ENCODE data around the gene ITGBL1. TPM values are rescaled to one million over a fixed set of nuclear protein-coding genes. Genes with fewer than 3 reads are reported as not detected.

ITGBL1 gene
- polyA plus RNA-seq, 4 donors, result 0.06 to 0.73 TPM; not detected in 2

DNA sequence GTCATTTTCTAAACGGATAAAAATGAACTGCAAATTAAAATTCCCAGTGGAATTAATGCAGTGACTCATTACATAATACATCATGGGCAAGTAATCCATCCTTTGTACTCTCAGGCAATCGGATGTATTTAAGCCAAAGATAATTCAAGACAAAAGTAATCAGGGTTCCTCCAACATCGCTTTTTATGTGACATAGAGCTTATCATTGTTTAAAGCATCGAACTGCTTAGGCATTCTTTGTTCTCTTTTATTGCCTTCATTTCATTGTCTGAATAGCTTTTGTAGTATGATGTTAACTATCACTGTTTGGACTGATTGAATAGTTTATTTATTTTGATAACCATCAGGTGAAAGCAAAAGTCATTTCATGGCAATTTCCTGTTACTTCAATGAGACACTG, 209.4 kb downstream of the ITGBL1 start:
- WGBS, 3 donors, result 24 to 61% (median 35%) methylated on average over 4 of the region's 4 CpGs
- no peaks in the 10 kb centered on the region for H3K36me3 ChIP-seq (ENCODE audit: control insufficient read depth in 3 of 3, insufficient read depth in 2 of 3, low read depth in 1 of 3, low read length in 3 of 3)
- H3K27ac ChIP-seq (ENCODE audit: low read depth in 1 of 3, low read length in 2 of 3), result no peak overlapping the region
- H3K9me3 ChIP-seq (ENCODE audit: control insufficient read depth in 2 of 2, insufficient read depth in 1 of 2, low read depth in 1 of 2, low read length in 1 of 2), result peaks cover 0 to 2% of the 10 kb centered on the region in 2 donors
- H3K4me1 ChIP-seq (ENCODE audit: control insufficient read depth in 3 of 3, insufficient read depth in 2 of 3, low read depth in 1 of 3, low read length in 2 of 3), result no peaks in the 10 kb centered on the region
- H3K4me3 ChIP-seq (ENCODE audit: low read depth in 1 of 3, low read length in 3 of 3), result no peak overlapping the region
- no peaks in the 10 kb centered on the region for H3K27me3 ChIP-seq (ENCODE audit: control insufficient read depth in 3 of 3, insufficient read depth in 3 of 3, low read length in 3 of 3)
- DNase-seq (no peak), FAIRE-seq (no peak)

DNA sequence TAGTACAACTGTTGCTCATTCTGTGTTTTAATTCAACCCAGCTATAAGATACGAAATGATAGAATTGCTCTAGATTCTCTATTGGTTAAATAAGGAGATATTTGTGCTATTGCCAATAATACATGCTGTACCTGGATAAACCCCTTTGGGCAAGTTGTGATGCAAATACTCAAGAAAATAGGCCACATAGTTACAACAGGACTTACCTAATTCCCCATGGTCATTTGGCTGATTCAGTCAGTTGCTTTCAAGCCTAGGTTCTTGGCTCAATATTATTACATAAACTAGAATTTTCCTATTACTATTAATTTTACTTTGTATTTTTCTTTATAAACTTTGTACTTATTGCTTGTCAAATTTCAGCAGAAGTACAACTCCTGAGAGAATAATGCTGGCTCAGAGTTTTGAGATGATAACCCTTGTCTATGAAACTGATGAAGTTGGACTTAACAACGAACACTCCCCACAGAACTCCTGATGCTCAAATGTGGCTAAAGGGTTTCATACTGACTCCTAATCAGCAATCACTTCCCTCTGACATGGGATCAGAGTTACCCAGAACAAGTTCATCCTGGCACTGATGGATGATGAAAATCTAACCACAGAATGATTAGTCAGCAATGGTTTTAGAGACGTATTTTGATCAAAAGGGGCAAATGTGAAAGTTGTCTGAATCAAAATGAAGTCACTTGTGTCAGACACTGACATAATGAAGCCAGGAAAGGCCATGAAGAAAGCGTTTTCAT, 221.1 kb downstream of the ITGBL1 start:
- WGBS, 3 donors, result 50 to 60% (median 59%) methylated on average over 4 of the region's 4 CpGs
- no peak overlapping the region for H3K27ac ChIP-seq (ENCODE audit: low read depth in 1 of 3, low read length in 2 of 3)
- no peaks in the 10 kb centered on the region for H3K27me3 ChIP-seq (ENCODE audit: control insufficient read depth in 3 of 3, insufficient read depth in 3 of 3, low read length in 3 of 3)
- H3K4me1 ChIP-seq (ENCODE audit: control insufficient read depth in 3 of 3, insufficient read depth in 2 of 3, low read depth in 1 of 3, low read length in 2 of 3), result no peaks in the 10 kb centered on the region
- H3K9me3 ChIP-seq (ENCODE audit: control insufficient read depth in 2 of 2, insufficient read depth in 1 of 2, low read depth in 1 of 2, low read length in 1 of 2), result no peaks in the 10 kb centered on the region
- DNase-seq (no peak), FAIRE-seq (no peak)
- no peaks in the 10 kb centered on the region for H3K36me3 ChIP-seq (ENCODE audit: control insufficient read depth in 3 of 3, insufficient read depth in 2 of 3, low read depth in 1 of 3, low read length in 3 of 3)
- no peak overlapping the region for H3K4me3 ChIP-seq (ENCODE audit: low read depth in 1 of 3, low read length in 3 of 3)

DNA sequence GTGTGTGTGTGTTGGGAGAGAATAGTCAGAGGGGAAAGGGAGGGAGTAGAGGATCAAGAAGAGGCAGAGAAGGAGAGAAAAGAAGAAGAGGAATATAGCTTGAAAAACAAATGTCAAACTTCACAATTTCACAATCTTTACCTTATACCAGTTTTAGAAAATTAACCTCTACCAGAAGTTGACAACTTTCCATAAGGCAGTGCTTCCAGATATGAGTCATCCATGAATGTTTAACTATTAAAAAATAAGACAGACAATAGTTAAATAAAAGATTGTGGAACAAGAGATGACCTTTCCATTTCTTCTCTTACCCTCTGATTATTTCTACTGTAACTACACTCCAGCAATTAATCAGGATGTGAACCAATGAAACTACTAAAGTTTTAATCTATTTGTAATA, 229.4 kb downstream of the ITGBL1 start:
- H3K27ac ChIP-seq (ENCODE audit: low read depth in 1 of 3, low read length in 2 of 3), result no peak overlapping the region
- FAIRE-seq, result no peak
- no peaks in the 10 kb centered on the region for H3K4me1 ChIP-seq (ENCODE audit: control insufficient read depth in 3 of 3, insufficient read depth in 2 of 3, low read depth in 1 of 3, low read length in 2 of 3)
- no peaks in the 10 kb centered on the region for H3K27me3 ChIP-seq (ENCODE audit: control insufficient read depth in 3 of 3, insufficient read depth in 3 of 3, low read length in 3 of 3)
- H3K9me3 ChIP-seq (ENCODE audit: control insufficient read depth in 2 of 2, insufficient read depth in 1 of 2, low read depth in 1 of 2, low read length in 1 of 2), result no peaks in the 10 kb centered on the region
- no peak overlapping the region for H3K4me3 ChIP-seq (ENCODE audit: low read depth in 1 of 3, low read length in 3 of 3)
- no peaks in the 10 kb centered on the region for H3K36me3 ChIP-seq (ENCODE audit: control insufficient read depth in 3 of 3, insufficient read depth in 2 of 3, low read depth in 1 of 3, low read length in 3 of 3)
- DNase-seq, result no peak

DNA sequence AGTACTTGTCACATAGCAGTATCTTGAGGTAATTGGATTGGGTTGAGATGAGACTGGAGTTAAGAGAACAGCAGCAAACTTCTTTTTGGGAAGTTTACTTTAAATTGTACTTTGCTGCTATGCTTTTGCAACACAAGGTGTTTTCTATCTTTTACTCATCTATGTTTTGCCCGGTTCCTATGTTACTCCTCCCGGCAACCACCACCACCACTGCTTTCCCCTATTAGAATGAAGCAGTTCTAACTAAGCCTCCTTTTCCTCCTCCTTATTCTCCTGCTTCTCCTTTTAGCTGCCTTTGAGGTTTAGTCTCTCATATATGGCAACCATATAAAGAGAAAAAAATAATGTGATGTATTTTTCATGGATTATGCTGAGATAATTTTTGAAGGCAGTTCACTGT, 233.5 kb downstream of the ITGBL1 start:
- DNase-seq, result no peak
- Histone ChIP-seq H3K9me3 (ENCODE audit: control insufficient read depth in 2 of 2, insufficient read depth in 1 of 2, low read depth in 1 of 2, low read length in 1 of 2) (no peaks in the 10 kb centered on the region), H3K27ac (ENCODE audit: low read depth in 1 of 3, low read length in 2 of 3) (no peak overlapping the region), H3K27me3 (ENCODE audit: control insufficient read depth in 3 of 3, insufficient read depth in 3 of 3, low read length in 3 of 3) (no peaks in the 10 kb centered on the region), H3K4me1 (ENCODE audit: control insufficient read depth in 3 of 3, insufficient read depth in 2 of 3, low read depth in 1 of 3, low read length in 2 of 3) (no peaks in the 10 kb centered on the region), H3K4me3 (ENCODE audit: low read depth in 1 of 3, low read length in 3 of 3) (no peak overlapping the region), H3K36me3 (ENCODE audit: control insufficient read depth in 3 of 3, insufficient read depth in 2 of 3, low read depth in 1 of 3, low read length in 3 of 3) (no peaks in the 10 kb centered on the region)
- FAIRE-seq, result no peak
- WGBS, 3 donors, result 81 to 83% (median 82%) methylated on average over 2 of the region's 2 CpGs

GRCh38 chr13:101690871-101691270, 238.4 kb downstream of the ITGBL1 start:
- no peaks in the 10 kb centered on the region for H3K9me3 ChIP-seq (ENCODE audit: control insufficient read depth in 2 of 2, insufficient read depth in 1 of 2, low read depth in 1 of 2, low read length in 1 of 2)
- FAIRE-seq (no peak), DNase-seq (no peak)
- no peak overlapping the region for H3K27ac ChIP-seq (ENCODE audit: low read depth in 1 of 3, low read length in 2 of 3)
- WGBS, 3 donors, result 27 to 51% (median 42%) methylated on average over 2 of the region's 2 CpGs
- H3K4me1 ChIP-seq (ENCODE audit: control insufficient read depth in 3 of 3, insufficient read depth in 2 of 3, low read depth in 1 of 3, low read length in 2 of 3), result no peaks in the 10 kb centered on the region
- no peak overlapping the region for H3K4me3 ChIP-seq (ENCODE audit: low read depth in 1 of 3, low read length in 3 of 3)
- H3K27me3 ChIP-seq (ENCODE audit: control insufficient read depth in 3 of 3, insufficient read depth in 3 of 3, low read length in 3 of 3), result no peaks in the 10 kb centered on the region
- no peaks in the 10 kb centered on the region for H3K36me3 ChIP-seq (ENCODE audit: control insufficient read depth in 3 of 3, insufficient read depth in 2 of 3, low read depth in 1 of 3, low read length in 3 of 3)

- Histone ChIP-seq H3K4me3 (ENCODE audit: low read depth in 1 of 3, low read length in 3 of 3) (no peak overlapping the region), H3K36me3 (ENCODE audit: control insufficient read depth in 3 of 3, insufficient read depth in 2 of 3, low read depth in 1 of 3, low read length in 3 of 3) (no peaks in the 10 kb centered on the region), H3K27me3 (ENCODE audit: control insufficient read depth in 3 of 3, insufficient read depth in 3 of 3, low read length in 3 of 3) (no peaks in the 10 kb centered on the region), H3K4me1 (ENCODE audit: control insufficient read depth in 3 of 3, insufficient read depth in 2 of 3, low read depth in 1 of 3, low read length in 2 of 3) (no peaks in the 10 kb centered on the region), H3K27ac (ENCODE audit: low read depth in 1 of 3, low read length in 2 of 3) (no peak overlapping the region), H3K9me3 (ENCODE audit: control insufficient read depth in 2 of 2, insufficient read depth in 1 of 2, low read depth in 1 of 2, low read length in 1 of 2) (no peaks in the 10 kb centered on the region)
- FAIRE-seq (no peak), DNase-seq (no peak)
- 83 to 89% (median 83%) methylated on average over 3 of the region's 3 CpGs for WGBS, 3 donors
Observed at GRCh38 chr13:101691341-101691860, 238.9 kb downstream of the ITGBL1 start.

DNA sequence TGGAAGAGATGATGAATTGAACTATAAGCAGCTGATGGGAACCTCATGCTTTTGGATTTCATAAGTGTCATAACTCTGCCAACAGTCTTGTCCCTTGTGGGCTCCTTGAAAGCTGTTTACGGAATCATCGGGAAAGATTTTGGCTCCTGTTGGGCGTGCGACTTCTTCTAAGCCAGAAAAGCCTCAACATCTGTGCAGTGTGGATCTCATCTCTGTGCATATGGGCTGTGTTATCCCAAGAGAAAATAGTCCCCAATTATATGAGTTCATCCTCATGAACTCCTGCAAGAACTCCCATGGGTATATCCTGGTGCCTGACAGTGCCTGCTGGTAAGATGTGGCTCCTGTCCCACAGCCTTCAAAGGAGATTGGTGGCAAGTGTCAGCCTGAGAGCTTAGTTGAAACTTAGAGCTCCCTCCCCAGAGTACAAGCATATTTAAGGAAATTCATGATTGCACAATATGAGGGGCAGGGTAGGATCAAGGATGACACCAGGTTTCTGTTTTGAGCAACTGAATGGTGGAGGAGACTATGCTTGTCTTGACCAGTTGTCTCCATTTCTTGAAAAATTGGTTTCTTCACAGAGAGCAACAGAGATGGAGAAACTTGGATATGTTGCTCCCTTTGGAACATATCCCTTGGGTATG, 243.5 kb downstream of the ITGBL1 start:
- no peaks in the 10 kb centered on the region for H3K27me3 ChIP-seq (ENCODE audit: control insufficient read depth in 3 of 3, insufficient read depth in 3 of 3, low read length in 3 of 3)
- no peak overlapping the region for H3K4me3 ChIP-seq (ENCODE audit: low read depth in 1 of 3, low read length in 3 of 3)
- WGBS, 3 donors, result 94 to 97% (median 94%) methylated on average over 4 of the region's 4 CpGs
- FAIRE-seq (no peak), DNase-seq (no peak)
- H3K4me1 ChIP-seq (ENCODE audit: control insufficient read depth in 3 of 3, insufficient read depth in 2 of 3, low read depth in 1 of 3, low read length in 2 of 3), result no peaks in the 10 kb centered on the region
- H3K36me3 ChIP-seq (ENCODE audit: control insufficient read depth in 3 of 3, insufficient read depth in 2 of 3, low read depth in 1 of 3, low read length in 3 of 3), result no peaks in the 10 kb centered on the region
- H3K27ac ChIP-seq (ENCODE audit: low read depth in 1 of 3, low read length in 2 of 3), result no peak overlapping the region
- no peaks in the 10 kb centered on the region for H3K9me3 ChIP-seq (ENCODE audit: control insufficient read depth in 2 of 2, insufficient read depth in 1 of 2, low read depth in 1 of 2, low read length in 1 of 2)

- no peaks in the 10 kb centered on the region for H3K4me1 ChIP-seq (ENCODE audit: control insufficient read depth in 3 of 3, insufficient read depth in 2 of 3, low read depth in 1 of 3, low read length in 2 of 3)
- H3K9me3 ChIP-seq (ENCODE audit: control insufficient read depth in 2 of 2, insufficient read depth in 1 of 2, low read depth in 1 of 2, low read length in 1 of 2), result no peaks in the 10 kb centered on the region
- FAIRE-seq, result no peak
- WGBS, 3 donors, result 73% methylated on average over 3 of the region's 3 CpGs
- H3K36me3 ChIP-seq (ENCODE audit: control insufficient read depth in 3 of 3, insufficient read depth in 2 of 3, low read depth in 1 of 3, low read length in 3 of 3), result no peaks in the 10 kb centered on the region
- H3K4me3 ChIP-seq (ENCODE audit: low read depth in 1 of 3, low read length in 3 of 3), result no peak overlapping the region
- H3K27me3 ChIP-seq (ENCODE audit: control insufficient read depth in 3 of 3, insufficient read depth in 3 of 3, low read length in 3 of 3), result no peaks in the 10 kb centered on the region
- DNase-seq, result no peak
- no peak overlapping the region for H3K27ac ChIP-seq (ENCODE audit: low read depth in 1 of 3, low read length in 2 of 3)
Observed at GRCh38 chr13:101697745-101698144, 245.3 kb downstream of the ITGBL1 start.
